OCI-LY7 (cell line): ENCODE data around the gene TCF12. TPM values are rescaled to one million over a fixed set of nuclear protein-coding genes. Genes with fewer than 3 reads are reported as not detected.
"Not testable (repeated sequence)": the region's sequence is repeated elsewhere in the genome, so short reads cannot be mapped to it uniquely, and the experiment has no call there.

Source experiments
- BruUV-seq: library from RNA; stranded (reverse); fragments of 400-500 nt; replicated peaks from 2 replicates; lab custom pipeline; 2021; lab: Mats Ljungman, UMichigan
- CTCF ChIA-PET: fragments of 300-600 bp; sonication (Branson Sonifier 250); formaldehyde crosslinking; loops from one replicate; lab custom pipeline; 2022; ENCODE audit warnings: antibody characterized with exemption; ENCODE audit not compliant: unreplicated experiment; lab: Charles Lee
- POLR2A ChIA-PET: fragments of 300-600 bp; sonication (Branson Sonifier 250); formaldehyde crosslinking; loops from one replicate; lab custom pipeline; 2022; ENCODE audit warnings: antibody characterized with exemption; lab: Charles Lee
- DNase-seq: peaks from one replicate; pipeline ENCODE4 v3.0.0-alpha.2; 2015; ENCODE audit warnings: low spot score
- H2AFZ ChIP-seq: fragments of 200-600 bp; sonication (generic), shearing (Covaris generic); 2 replicates; pipeline ENCODE4 v1.6.1; 2014; ENCODE audit warnings: mild to moderate bottlenecking, antibody characterized with exemption, low read length, moderate library complexity
- H3K27ac ChIP-seq: fragments of 200-600 bp; sonication (generic); 2 replicates; pipeline ENCODE4 v1.5.1; 2014; ENCODE audit warnings: mixed run types, low read depth, mild to moderate bottlenecking, moderate library complexity, low read length, inconsistent platforms; ENCODE audit not compliant: poor library complexity, severe bottlenecking
- H3K36me3 ChIP-seq: fragments of 200-600 bp; sonication (generic); 2 replicates; pipeline ENCODE4 v1.6.1; 2014; ENCODE audit warnings: mild to moderate bottlenecking, antibody characterized with exemption, low read length, moderate library complexity, mixed read lengths; ENCODE audit not compliant: insufficient read depth
- H3K4me1 ChIP-seq: fragments of 200-600 bp; sonication (generic); 2 replicates; pipeline ENCODE4 v1.5.1; 2014; ENCODE audit warnings: mild to moderate bottlenecking, low read length; ENCODE audit not compliant: insufficient read depth, poor library complexity, severe bottlenecking
- H3K4me2 ChIP-seq: fragments of 200-600 bp; sonication (generic); 2 replicates; pipeline ENCODE4 v1.6.1; 2014; ENCODE audit warnings: mild to moderate bottlenecking, low read length
- H3K4me3 ChIP-seq: fragments of 200-600 bp; sonication (generic); 2 replicates; pipeline ENCODE4 v1.5.1; 2014; ENCODE audit warnings: mild to moderate bottlenecking, low read depth, low read length; ENCODE audit not compliant: poor library complexity, severe bottlenecking
- H3K79me2 ChIP-seq: fragments of 200-600 bp; sonication (generic); 2 replicates; pipeline ENCODE4 v1.6.1; 2016; ENCODE audit warnings: low read depth, mild to moderate bottlenecking, low read length, moderate library complexity, mixed read lengths; ENCODE audit not compliant: insufficient read depth
- H3K9me2 ChIP-seq: fragments of 200-600 bp; sonication (generic); 2 replicates; pipeline ENCODE4 v1.6.1; 2016; ENCODE audit warnings: mild to moderate bottlenecking, low read length, mixed read lengths; ENCODE audit not compliant: insufficient read depth
- H3K9me3 ChIP-seq: fragments of 200-600 bp; sonication (generic); 2 replicates; pipeline ENCODE4 v1.6.1; 2014; ENCODE audit warnings: mild to moderate bottlenecking, mixed run types, low read length, mixed read lengths
- H4K20me1 ChIP-seq: fragments of 200-600 bp; sonication (generic); 2 replicates; pipeline ENCODE4 v1.6.1; 2014; ENCODE audit warnings: mild to moderate bottlenecking, antibody characterized with exemption, low read length, moderate library complexity, mixed read lengths; ENCODE audit not compliant: insufficient read depth
- EZH2phosphoT487 ChIP-seq: fragments of 200-600 bp; sonication (generic); IDR thresholded peaks from 2 replicates; pipeline ENCODE4 v1.6.1; 2018; ENCODE audit warnings: low read depth, borderline replicate concordance, mild to moderate bottlenecking, mixed run types, antibody characterized with exemption, low read length, moderate library complexity, mixed read lengths
- intact Hi-C: fragments of 100-400 bp; cut with micrococcal nuclease; formaldehyde crosslinking; loops from one replicate; pipeline ENCODE4 v1.10.0; 2022; ENCODE audit not compliant: unreplicated experiment
- total RNA-seq, 2 experiments: library from RNA; depleted of rRNA in 1 of 2; stranded (reverse); fragments of >200 nt in 1 of 2; shearing (Covaris generic) in 1 of 2; gene quantifications; 2 replicates each; pipeline ENCODE4 v1.2.3, GENCODE V29; 2014 to 2022
- TF ChIP-seq, protein P1 (sequence below): fragments of 200-600 bp; sonication (generic); conservative IDR thresholded peaks from 2 replicates; pipeline ENCODE4 v1.5.1; 2014; ENCODE audit warnings: mild to moderate bottlenecking, antibody characterized with exemption, low read length, moderate library complexity, mixed read lengths

TCF12 gene
- total RNA-seq, 2 experiments from 2014 or later: 51.6 to 139 TPM

DNA sequence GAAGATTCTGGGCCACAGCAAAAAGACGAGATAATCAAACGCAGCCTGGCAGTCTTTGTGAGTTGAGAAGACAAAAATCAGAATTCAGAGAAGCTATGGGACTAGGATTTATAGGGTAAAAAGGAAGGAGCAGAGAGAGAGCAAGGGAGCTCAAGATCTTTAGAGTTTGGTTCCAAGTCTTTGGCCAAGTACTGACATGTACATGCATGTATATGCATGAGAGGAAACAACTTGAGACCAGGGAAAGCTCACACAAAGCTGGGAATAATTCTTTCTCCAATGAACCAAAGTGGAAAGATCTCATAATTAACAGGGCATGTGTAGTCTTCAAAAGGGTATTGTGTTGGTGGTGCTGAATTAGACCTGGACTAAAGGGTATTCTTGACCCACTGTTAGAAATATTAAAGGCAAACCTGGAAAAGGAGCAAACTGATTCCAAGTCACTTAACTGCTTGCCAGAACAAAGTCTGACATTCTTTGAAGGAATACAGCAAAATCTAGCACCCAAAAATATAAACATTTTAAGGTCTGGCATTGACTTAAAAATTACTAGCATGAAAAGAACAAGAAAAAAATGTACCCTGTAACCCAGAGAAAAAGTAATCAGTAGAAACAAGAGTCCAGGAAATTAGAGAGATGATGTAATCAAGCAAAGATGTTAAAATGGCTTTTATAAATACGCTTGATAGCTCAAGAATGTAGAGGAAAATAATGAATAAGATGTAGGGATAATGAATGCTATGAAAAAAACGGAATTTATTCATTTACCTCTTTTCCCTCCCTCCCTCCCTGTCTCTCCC is 231.8 kb downstream of the TCF12 start:
- BruUV-seq: no TSS peak
- Histone ChIP-seq H3K4me3 (no peak overlapping the region), H3K36me3 (peaks cover 12% of the 10 kb centered on the region), H3K4me1 (peaks cover 3% of the 10 kb centered on the region), H3K79me2 (no peaks in the 10 kb centered on the region), H3K9me3 (peaks cover 5% of the 10 kb centered on the region; the same call in 1 of the 2 replicates), H2AFZ (no peak overlapping the region), H4K20me1 (no peaks in the 10 kb centered on the region), H3K4me2 (no peak overlapping the region), H3K27ac (no peak overlapping the region), H3K9me2 (no peaks in the 10 kb centered on the region)
- intact Hi-C loops: no loop called here
- ChIA-PET POLR2A (interaction anchor here (0.6 to 0.7 kb wide), 3 partner anchors 60 to 615 kb away, joined by 3 to 6 read pairs (median 3); no protein-coding TSS in a partner anchor), CTCF (no interaction called here)
- no peak for DNase-seq
- TF ChIP-seq EZH2phosphoT487: no peak
- TF ChIP-seq, protein P1, sequence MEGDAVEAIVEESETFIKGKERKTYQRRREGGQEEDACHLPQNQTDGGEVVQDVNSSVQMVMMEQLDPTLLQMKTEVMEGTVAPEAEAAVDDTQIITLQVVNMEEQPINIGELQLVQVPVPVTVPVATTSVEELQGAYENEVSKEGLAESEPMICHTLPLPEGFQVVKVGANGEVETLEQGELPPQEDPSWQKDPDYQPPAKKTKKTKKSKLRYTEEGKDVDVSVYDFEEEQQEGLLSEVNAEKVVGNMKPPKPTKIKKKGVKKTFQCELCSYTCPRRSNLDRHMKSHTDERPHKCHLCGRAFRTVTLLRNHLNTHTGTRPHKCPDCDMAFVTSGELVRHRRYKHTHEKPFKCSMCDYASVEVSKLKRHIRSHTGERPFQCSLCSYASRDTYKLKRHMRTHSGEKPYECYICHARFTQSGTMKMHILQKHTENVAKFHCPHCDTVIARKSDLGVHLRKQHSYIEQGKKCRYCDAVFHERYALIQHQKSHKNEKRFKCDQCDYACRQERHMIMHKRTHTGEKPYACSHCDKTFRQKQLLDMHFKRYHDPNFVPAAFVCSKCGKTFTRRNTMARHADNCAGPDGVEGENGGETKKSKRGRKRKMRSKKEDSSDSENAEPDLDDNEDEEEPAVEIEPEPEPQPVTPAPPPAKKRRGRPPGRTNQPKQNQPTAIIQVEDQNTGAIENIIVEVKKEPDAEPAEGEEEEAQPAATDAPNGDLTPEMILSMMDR: no peak

DNA sequence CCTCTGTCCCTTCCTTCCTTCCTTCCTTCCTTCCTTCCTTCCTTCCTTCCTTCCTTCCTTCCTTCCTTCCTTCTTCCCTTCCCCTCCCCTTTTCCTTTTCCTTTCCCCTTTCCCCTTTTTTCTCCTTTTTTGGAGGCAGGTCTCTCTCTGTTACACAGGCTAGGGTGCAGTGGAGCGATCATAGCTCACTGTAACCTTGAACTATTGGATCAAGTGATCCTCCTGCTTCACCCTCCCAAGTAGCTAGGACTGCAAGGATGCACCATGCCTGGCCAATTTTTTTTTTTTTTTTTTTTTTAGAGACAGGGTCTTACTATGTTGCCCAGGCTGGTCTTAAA is 232.4 kb downstream of the TCF12 start:
- H3K9me3 ChIP-seq, H2AFZ ChIP-seq, H4K20me1 ChIP-seq, H3K9me2 ChIP-seq, BruUV-seq, H3K4me1 ChIP-seq, H3K4me3 ChIP-seq, H3K79me2 ChIP-seq, H3K4me2 ChIP-seq, H3K27ac ChIP-seq, DNase-seq, intact Hi-C loops: not testable (repeated sequence)
- ChIA-PET CTCF (interaction anchor here (0.7 kb wide), 1 partner anchor 113 kb away, joined by 5 read pairs; no protein-coding TSS in a partner anchor), POLR2A (interaction anchor here (0.6 to 0.7 kb wide), 3 partner anchors 153 to 627 kb away, joined by 3 to 6 read pairs (median 3); no protein-coding TSS in a partner anchor)
- H3K36me3 ChIP-seq: peaks cover 12% of the 10 kb centered on the region

DNA sequence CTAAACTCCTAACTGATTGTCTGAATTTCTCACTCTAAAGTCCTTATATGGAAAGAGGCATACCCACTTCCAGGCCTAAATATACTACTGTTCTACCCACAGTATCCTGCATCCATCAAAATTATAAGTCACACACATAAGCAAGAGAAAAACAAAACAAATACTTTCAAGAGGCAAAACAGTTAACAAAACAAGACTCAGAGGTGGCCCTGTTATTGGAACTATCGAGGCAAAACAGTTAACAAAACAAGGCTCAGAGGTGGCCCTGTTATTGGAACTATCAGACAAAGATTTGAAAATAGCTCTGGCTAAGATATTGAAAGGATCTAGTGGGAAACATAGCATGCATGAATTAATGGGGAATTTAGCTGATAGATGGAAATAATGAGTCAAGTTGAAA is 233.7 kb downstream of the TCF12 start:
- H3K9me3 ChIP-seq: peaks cover 5% of the 10 kb centered on the region; the same call in 1 of the 2 replicates
- H3K4me1 ChIP-seq: peaks cover 3% of the 10 kb centered on the region
- no TSS peak for BruUV-seq
- H3K79me2 ChIP-seq: no peaks in the 10 kb centered on the region
- peaks cover 12% of the 10 kb centered on the region for H3K36me3 ChIP-seq
- no peak for DNase-seq
- H3K27ac ChIP-seq: no peak overlapping the region
- H4K20me1 ChIP-seq: no peaks in the 10 kb centered on the region
- no peak overlapping the region for H3K4me3 ChIP-seq
- POLR2A ChIA-PET: no interaction called here
- no peak overlapping the region for H3K4me2 ChIP-seq
- H2AFZ ChIP-seq: no peak overlapping the region
- CTCF ChIA-PET: no interaction called here
- intact Hi-C loops: no loop called here
- TF ChIP-seq, protein P1: no peak
- no peak for TF ChIP-seq EZH2phosphoT487
- H3K9me2 ChIP-seq: no peaks in the 10 kb centered on the region
